Mesendoderm (in vitro differentiated cells): ENCODE results near the gene ERV3-1. TPM values are rescaled to one million over a fixed set of nuclear protein-coding genes. Genes with fewer than 3 reads are reported as not detected.
"Not testable (repeated sequence)": the region's sequence is repeated elsewhere in the genome, so short reads cannot be mapped to it uniquely, and the experiment has no call there.

ENCODE experiments used
- DNase-seq: peaks from one replicate; pipeline ENCODE4 v3.0.0; 2013
- H2AK5ac ChIP-seq: 2 replicates; pipeline ENCODE4 v1.6.1; 2013; ENCODE audit warnings: low read length, inconsistent platforms
- H2BK120ac ChIP-seq: 2 replicates; pipeline ENCODE4 v1.6.1; 2013; ENCODE audit warnings: low read depth, mild to moderate bottlenecking, low read length, moderate library complexity, mixed read lengths
- H2BK15ac ChIP-seq: replicated peaks from 2 replicates; pipeline ENCODE4 v1.6.1; 2013; ENCODE audit warnings: low read depth, mild to moderate bottlenecking, moderate library complexity
- H2BK5ac ChIP-seq: 2 replicates; pipeline ENCODE4 v1.6.1; 2013; ENCODE audit warnings: low read length, inconsistent platforms
- H3K18ac ChIP-seq: 2 replicates; pipeline ENCODE4 v1.6.1; 2013; ENCODE audit warnings: mild to moderate bottlenecking, low read length, mixed read lengths
- H3K23ac ChIP-seq: one replicate; pipeline ENCODE4 v1.6.1; 2013; ENCODE audit warnings: low read length
- H3K27ac ChIP-seq: 2 replicates; pipeline ENCODE4 v1.5.1; 2013; ENCODE audit warnings: low read depth, mild to moderate bottlenecking, inconsistent platforms, low read length, moderate library complexity
- H3K27me3 ChIP-seq: 2 replicates; pipeline ENCODE4 v1.6.1; 2013; ENCODE audit warnings: low read length, control low read depth, mild to moderate bottlenecking, inconsistent platforms; ENCODE audit not compliant: insufficient read depth, poor library complexity
- H3K36me3 ChIP-seq: 2 replicates; pipeline ENCODE4 v1.6.1; 2013; ENCODE audit warnings: low read length, inconsistent platforms; ENCODE audit not compliant: control insufficient read depth, insufficient read depth
- H3K4ac ChIP-seq: one replicate; pipeline ENCODE4 v1.6.1; 2013; ENCODE audit warnings: low read depth, mild to moderate bottlenecking, low read length, moderate library complexity
- H3K4me1 ChIP-seq: 2 replicates; pipeline ENCODE4 v1.6.1; 2013; ENCODE audit warnings: low read depth, low read length, inconsistent platforms; ENCODE audit not compliant: control insufficient read depth
- H3K4me2 ChIP-seq: 2 replicates; pipeline ENCODE4 v1.6.1; 2013; ENCODE audit warnings: low read length
- H3K4me3 ChIP-seq: 2 replicates; pipeline ENCODE4 v1.5.1; 2013; ENCODE audit warnings: mild to moderate bottlenecking, low read length
- H3K56ac ChIP-seq: one replicate; pipeline ENCODE4 v1.6.1; 2013; ENCODE audit warnings: low read length
- H3K79me1 ChIP-seq: 2 replicates; pipeline ENCODE4 v1.6.1; 2013; ENCODE audit warnings: low read length, inconsistent platforms
- H3K79me2 ChIP-seq: 2 replicates; pipeline ENCODE4 v1.6.1; 2013; ENCODE audit warnings: mild to moderate bottlenecking, low read length; ENCODE audit not compliant: control insufficient read depth, insufficient read depth
- H3K9ac ChIP-seq: 2 replicates; pipeline ENCODE4 v1.6.1; 2013; ENCODE audit warnings: low read length, inconsistent platforms
- H4K5ac ChIP-seq: one replicate; pipeline ENCODE4 v1.6.1; 2013; ENCODE audit warnings: low read length
- H4K8ac ChIP-seq: one replicate; pipeline ENCODE4 v1.6.1; 2013; ENCODE audit warnings: low read depth, mild to moderate bottlenecking, control low read depth, low read length, moderate library complexity
- WGBS: extraction: QIAGEN DNeasy Blood & Tissue Kit; methylation state at CpG from one replicate; pipeline ENCODE4 v1.1.7; 2013; ENCODE audit warnings: low lambda C conversion rate, missing lambda C conversion rate; ENCODE audit not compliant: insufficient coverage; ENCODE audit errors: extremely low coverage; 5-methylcytosine and 5-hydroxymethylcytosine counted together
- small RNA-seq: library from polyadenylated mRNA; stranded (forward); fragments of <200 nt; extraction: miRNeasy Mini kit (QIAGEN cat#:217004); gene quantifications from one replicate; pipeline ENCODE3, GENCODE V24; 2013; ENCODE audit not compliant: insufficient read depth

Gene ERV3-1

DNA sequence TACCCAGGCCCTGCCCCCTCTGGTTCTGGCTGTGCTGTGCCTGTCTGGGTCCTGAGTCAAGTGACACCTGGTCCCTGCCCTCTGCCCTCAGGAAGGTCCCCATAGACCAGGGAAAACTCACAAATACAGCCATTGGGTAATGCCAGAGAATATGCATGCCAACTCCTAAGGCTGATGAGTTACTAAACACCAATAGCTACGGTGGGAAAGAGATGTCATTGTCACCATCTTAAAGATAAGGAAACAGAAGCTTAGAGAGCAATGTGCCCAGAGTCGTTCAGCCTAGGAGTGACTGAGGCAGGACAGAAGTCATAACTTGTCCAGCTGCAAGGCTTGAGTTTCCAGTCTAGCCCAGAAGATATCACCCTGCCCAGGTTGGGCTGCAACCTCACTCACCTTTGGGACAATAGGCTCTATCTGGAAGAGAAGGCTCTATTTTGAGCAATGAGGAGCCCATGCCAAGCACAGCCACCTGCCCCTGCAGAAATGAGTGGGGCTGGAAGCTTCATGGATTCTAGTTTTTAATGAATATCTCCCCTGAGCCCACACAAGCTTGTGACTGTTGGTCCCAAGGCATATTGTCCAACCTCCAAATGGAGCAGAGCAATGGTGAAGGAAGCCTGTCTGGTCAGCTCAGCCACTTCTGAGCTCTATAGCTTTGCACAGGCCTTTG, 60.8 kb downstream of the ERV3-1 start:
- H3K56ac ChIP-seq: no peak overlapping the region
- DNase-seq: no peak
- H3K4me1 ChIP-seq: no peaks in the 10 kb centered on the region
- no peak overlapping the region for H4K5ac ChIP-seq
- no peak overlapping the region for H4K8ac ChIP-seq
- no CpG with 5 or more reads among the region's 2 CpGs for WGBS
- no peaks in the 10 kb centered on the region for H3K36me3 ChIP-seq
- H2BK5ac ChIP-seq: no peak overlapping the region
- H2BK120ac ChIP-seq: no peak overlapping the region
- H3K18ac ChIP-seq: no peak overlapping the region
- H3K23ac ChIP-seq: no peak overlapping the region
- H3K4me2 ChIP-seq: no peak overlapping the region
- no peaks in the 10 kb centered on the region for H3K79me2 ChIP-seq
- H3K27me3 ChIP-seq: no peaks in the 10 kb centered on the region
- no peak overlapping the region for H3K4ac ChIP-seq
- H3K27ac ChIP-seq: no peak overlapping the region
- H3K9ac ChIP-seq: no peak overlapping the region
- H3K79me1 ChIP-seq: no peaks in the 10 kb centered on the region
- H2AK5ac ChIP-seq: no peak overlapping the region
- H3K4me3 ChIP-seq: no peak overlapping the region
- no peak overlapping the region for H2BK15ac ChIP-seq

DNA sequence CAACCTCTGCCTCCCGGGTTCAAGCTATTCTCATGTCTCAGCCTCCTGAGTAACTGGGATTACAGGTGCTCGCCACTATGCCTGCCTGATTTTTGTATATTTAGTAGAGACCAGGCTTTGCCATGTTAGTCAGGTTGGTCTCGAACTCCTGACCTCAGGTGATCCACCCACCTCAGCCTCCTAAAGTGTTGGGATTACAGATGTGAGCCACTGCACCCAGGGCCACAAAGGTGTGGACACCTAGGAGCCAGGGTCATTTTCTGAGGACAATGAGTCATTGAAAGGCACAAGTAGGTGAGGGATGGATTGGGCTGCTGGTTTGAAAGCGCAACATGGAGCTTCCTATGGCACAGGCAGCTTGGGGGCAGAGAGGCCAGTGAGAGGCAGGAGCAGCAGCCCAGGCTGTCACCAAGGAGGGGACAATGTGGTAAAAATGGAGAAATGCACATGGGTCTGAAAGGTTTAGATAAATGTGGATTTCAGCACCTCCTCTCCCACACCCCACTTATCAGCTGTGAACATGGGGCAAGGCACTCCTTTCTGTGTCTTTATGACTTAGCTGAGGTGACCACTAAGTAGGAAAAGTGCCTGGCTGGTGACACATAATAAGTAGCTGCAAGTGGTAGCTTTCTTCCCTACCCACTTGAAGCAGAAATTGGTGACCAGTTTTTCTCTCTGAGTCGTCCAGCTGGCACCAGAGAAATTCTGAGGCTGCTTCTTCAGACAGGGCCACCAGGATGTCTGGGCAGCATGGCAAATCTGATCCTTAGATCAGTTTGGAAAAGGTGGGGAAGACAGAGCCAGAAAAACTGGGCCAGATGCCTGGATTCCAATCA, 61.6 kb downstream of the ERV3-1 start:
- not testable (repeated sequence) for H2BK5ac ChIP-seq, H4K8ac ChIP-seq, H3K4me3 ChIP-seq, H2AK5ac ChIP-seq, H3K4me1 ChIP-seq, H4K5ac ChIP-seq, H3K23ac ChIP-seq, H3K18ac ChIP-seq, H3K4ac ChIP-seq, H3K36me3 ChIP-seq, H3K56ac ChIP-seq, H2BK15ac ChIP-seq, DNase-seq, H3K9ac ChIP-seq, H3K79me2 ChIP-seq, H3K27ac ChIP-seq, H3K27me3 ChIP-seq, H3K4me2 ChIP-seq, H3K79me1 ChIP-seq, H2BK120ac ChIP-seq
- no CpG with 5 or more reads among the region's 5 CpGs for WGBS

Small RNA genes lying within 50 kb of the gene (small RNA-seq; reads per million reads assigned to genes)
- gene RNU6-1229P: not detected
